Aorta (tissue), 5 donors: ENCODE data around the gene LRRC71. TPM values are rescaled to one million over a fixed set of nuclear protein-coding genes. Genes with fewer than 3 reads are reported as not detected.

ENCODE experiments used
- ATAC-seq: fragments of 200-7000 bp; cut with Tn5 transposase; one replicate; pipeline ENCODE4 v1.9.1; 2022; ENCODE audit warnings: moderate library complexity; ENCODE audit not compliant: low FRiP score
- DNase-seq, 2 donors: peaks; one replicate each; pipeline ENCODE4 v3.0.0-alpha.2; 2020
- H3K27ac ChIP-seq, 2 donors: one replicate each; pipeline ENCODE4 v1.5.1; 2013; ENCODE audit warnings: low read length in 2 of 2, mild to moderate bottlenecking in 2 of 2, moderate library complexity in 2 of 2, control low read depth in 1 of 2, inconsistent platforms in 1 of 2, low read depth in 1 of 2
- H3K27me3 ChIP-seq, 2 donors: one replicate each; pipeline ENCODE4 v1.6.1; 2013; ENCODE audit warnings: control low read depth in 1 of 2, low read length in 1 of 2, mild to moderate bottlenecking in 1 of 2, moderate library complexity in 1 of 2; ENCODE audit not compliant: insufficient read depth in 2 of 2, control insufficient read depth in 1 of 2
- H3K36me3 ChIP-seq, 2 donors: one replicate each; pipeline ENCODE4 v1.6.1; 2013; ENCODE audit warnings: control low read depth in 1 of 2, low read length in 1 of 2, mild to moderate bottlenecking in 1 of 2; ENCODE audit not compliant: insufficient read depth in 2 of 2, control insufficient read depth in 1 of 2
- H3K4me1 ChIP-seq, 2 donors: one replicate each; pipeline ENCODE4 v1.6.1; 2013; ENCODE audit warnings: low read length in 2 of 2, control low read depth in 1 of 2, mild to moderate bottlenecking in 1 of 2, moderate library complexity in 1 of 2; ENCODE audit not compliant: insufficient read depth in 2 of 2, control insufficient read depth in 1 of 2
- H3K4me3 ChIP-seq, 2 donors: one replicate each; pipeline ENCODE4 v1.5.1; 2013; ENCODE audit warnings: low read length in 2 of 2, control low read depth in 1 of 2, mild to moderate bottlenecking in 1 of 2
- H3K9me3 ChIP-seq: one replicate; pipeline ENCODE4 v1.6.1; 2013; ENCODE audit warnings: mild to moderate bottlenecking, low read length; ENCODE audit not compliant: control insufficient read depth
- WGBS, 2 donors: extraction: QIAGEN DNeasy Blood & Tissue Kit; methylation state at CpG; one replicate each; pipeline ENCODE4 v1.1.7; 2013; 5-methylcytosine and 5-hydroxymethylcytosine counted together
- intact Hi-C, 2 donors: fragments of 100-400 bp; cut with DNase I; formaldehyde crosslinking; loops; one replicate each; pipeline versions ENCODE4 v1.14.2 to v1.15.0; 2022
- polyA plus RNA-seq, 2 donors: library from polyadenylated mRNA; stranded (reverse); fragments of 200-250 nt; gene quantifications; one replicate each; pipeline ENCODE4 v1.2.3, GENCODE V29; 2013
- total RNA-seq, 2 donors: library from RNA; stranded (reverse); fragmentation: NEBNext Ultra II Directional; extraction: Animal tissue kit (Norgen Biotek cat#: 25700); gene quantifications; one replicate each; pipeline ENCODE4 v1.2.1, GENCODE V29; 2021
- donor health status: healthy with polysubstance abuse.
- donor health status: Bipolar disorder and iron deficiency.
- donor health status: DM: no; HTN: no; CAD: no.
- donor health status: DM: no; HTN: no; CAD: no.
- donor health status: DM: yes; HTN: yes; CAD: no.

The LRRC71 gene
- total and polyA plus RNA-seq, 4 donors = 0.42 to 2.4 (median 1.3) TPM; not detected in 1

DNA sequence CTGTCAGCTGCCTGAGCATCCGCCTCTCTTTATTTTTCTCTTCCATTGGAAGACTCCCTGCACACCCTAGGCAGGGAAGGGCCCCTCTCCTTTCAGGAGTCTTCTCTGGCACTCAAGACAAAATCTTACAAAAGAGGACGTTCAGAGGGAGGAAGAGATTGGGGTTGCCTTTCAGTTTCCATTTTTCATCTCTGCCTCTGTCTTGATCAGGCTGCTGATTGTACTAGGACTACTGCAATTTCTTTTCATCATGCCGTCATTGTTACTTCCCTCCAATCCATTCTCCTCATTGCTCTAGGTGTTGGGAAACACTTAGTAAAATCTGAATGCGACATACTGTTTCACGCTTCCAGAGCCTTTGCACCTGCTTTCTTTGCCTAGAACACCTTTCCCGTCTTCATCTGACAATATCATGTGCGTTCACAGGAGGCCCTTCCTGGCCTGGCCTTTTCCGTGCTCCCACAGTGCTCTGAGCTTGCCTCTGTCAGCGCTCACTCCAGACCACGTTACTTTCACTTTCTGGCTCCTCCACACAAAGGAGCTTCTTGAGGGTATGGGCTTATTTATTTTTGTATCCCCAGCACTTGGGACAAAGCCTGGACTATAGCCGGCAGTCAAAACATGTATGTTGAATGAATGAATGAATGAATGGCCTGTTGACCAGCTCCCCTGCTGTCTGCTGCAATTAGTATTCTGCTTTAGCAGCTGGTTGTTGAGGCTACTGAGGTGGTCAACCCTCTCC lies 10.9 kb downstream of the LRRC71 start:
- no peak for ATAC-seq
- WGBS, 2 donors = 51 to 56% methylated on average over 11 of the region's 11 CpGs
- H3K9me3 ChIP-seq = no peaks in the 10 kb centered on the region
- intact Hi-C loops = no loop called here
- H3K4me1 ChIP-seq = no peaks in the 10 kb centered on the region
- H3K36me3 ChIP-seq = no peaks in the 10 kb centered on the region
- DNase-seq = peak; percentile 32 to 44
- H3K4me3 ChIP-seq = no peak overlapping the region
- no peak overlapping the region for H3K27ac ChIP-seq
- H3K27me3 ChIP-seq = no peaks in the 10 kb centered on the region

DNA sequence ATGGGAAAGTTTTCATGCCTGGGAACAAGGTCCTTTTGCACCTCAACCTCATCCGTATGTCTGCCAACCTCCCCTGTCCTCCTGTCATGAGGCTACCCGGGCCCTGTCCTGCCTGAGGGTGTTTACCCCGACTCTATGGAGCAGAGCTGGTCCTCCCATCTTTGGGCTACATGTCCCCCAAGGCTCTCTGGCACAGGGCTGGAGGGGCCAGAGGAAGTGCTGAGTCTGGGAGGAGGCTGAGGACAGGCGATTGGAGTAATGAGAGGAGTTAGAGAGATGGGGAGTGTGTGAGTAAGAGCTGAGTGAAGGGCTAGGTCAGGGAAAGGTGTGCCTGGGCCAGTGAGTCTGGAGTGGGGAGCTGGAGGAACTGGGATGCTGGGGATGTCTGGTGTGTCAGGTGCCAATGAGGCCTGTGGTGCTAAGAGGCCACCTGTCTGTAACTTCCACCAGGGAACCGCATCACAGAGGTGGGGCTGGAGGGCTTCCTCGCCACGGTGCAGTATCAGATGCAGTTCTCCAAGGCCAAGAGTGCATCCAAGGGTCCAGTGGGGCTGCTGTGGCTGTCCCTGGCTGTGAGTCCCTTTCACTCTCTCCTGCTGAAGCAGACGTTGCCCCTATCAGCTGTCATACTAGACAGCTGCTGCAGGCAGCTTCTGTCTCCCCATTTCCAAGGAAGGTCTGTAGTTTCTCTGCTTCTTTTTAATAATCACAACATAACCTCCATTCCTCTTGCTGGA lies 11.7 kb downstream of the LRRC71 start:
- H3K36me3 ChIP-seq = no peaks in the 10 kb centered on the region
- no peak overlapping the region for H3K27ac ChIP-seq
- no peak for ATAC-seq
- intact Hi-C loops = no loop called here
- WGBS, 2 donors = 49 to 57% methylated on average over 8 of the region's 8 CpGs
- H3K4me3 ChIP-seq = no peak overlapping the region
- H3K27me3 ChIP-seq = no peaks in the 10 kb centered on the region
- H3K9me3 ChIP-seq = no peaks in the 10 kb centered on the region
- H3K4me1 ChIP-seq = no peaks in the 10 kb centered on the region
- peak; percentile 41 to 57 for DNase-seq

DNA sequence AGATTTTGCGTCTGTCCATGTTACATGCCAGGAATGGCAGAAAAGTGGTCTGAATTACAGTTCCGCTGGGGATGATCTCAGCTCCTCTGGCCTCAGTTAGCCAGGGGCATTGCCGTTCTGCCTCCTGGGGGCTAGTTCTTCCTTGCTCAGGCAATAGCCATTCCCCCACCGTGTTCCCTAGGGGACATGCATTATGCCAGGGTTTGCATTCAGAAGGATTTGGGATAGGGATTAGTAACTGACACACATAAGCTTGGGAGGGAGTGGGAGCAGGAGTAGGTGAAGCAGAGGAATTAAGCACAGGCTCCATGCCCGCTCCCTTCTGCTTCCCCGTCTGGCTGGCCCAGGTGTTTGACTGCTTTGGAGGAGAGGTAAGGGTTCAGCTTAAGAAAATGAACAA lies 12.7 kb downstream of the LRRC71 start:
- H3K27ac ChIP-seq = no peak overlapping the region
- intact Hi-C loops = no loop called here
- WGBS, 2 donors = 72% methylated on average over 6 of the region's 6 CpGs
- H3K9me3 ChIP-seq = no peaks in the 10 kb centered on the region
- H3K4me3 ChIP-seq = no peak overlapping the region
- no peaks in the 10 kb centered on the region for H3K27me3 ChIP-seq
- peak in 1 of 2 donors; percentile 49 for DNase-seq
- no peaks in the 10 kb centered on the region for H3K4me1 ChIP-seq
- H3K36me3 ChIP-seq = no peaks in the 10 kb centered on the region
- no peak for ATAC-seq

GRCh38 chr1:156935505-156936128 lies 15.2 kb downstream of the LRRC71 start:
- WGBS, 2 donors = 80 to 82% methylated on average over 17 of the region's 17 CpGs
- Histone ChIP-seq H3K9me3 (no peaks in the 10 kb centered on the region), H3K4me3 (no peak overlapping the region), H3K36me3 (no peaks in the 10 kb centered on the region), H3K27me3 (no peaks in the 10 kb centered on the region), H3K27ac (no peak overlapping the region), H3K4me1 (no peaks in the 10 kb centered on the region)
- no peak for ATAC-seq
- intact Hi-C loops = no loop called here
- DNase-seq = peak; percentile 15 to 55

DNA sequence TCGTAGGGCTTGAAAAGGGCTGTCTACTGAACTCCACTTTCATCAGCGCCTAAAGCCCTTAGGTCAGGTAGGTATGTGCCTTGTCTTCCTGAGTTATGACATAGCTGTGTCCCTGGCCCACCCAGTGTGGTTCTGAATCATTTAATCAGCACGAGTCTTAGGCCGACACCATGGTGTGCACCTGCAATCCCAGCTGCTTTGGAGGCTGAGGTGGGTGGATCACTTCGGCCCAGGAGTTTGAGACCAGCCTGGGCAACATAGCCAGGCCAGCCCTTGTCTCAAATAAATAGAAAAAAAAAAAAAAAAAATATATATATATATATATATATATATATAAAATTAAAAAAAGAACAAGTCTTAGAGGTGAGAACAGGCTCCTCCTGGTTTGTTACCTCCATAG lies 15.8 kb downstream of the LRRC71 start:
- peak; percentile 26 to 33 for DNase-seq
- Histone ChIP-seq H3K9me3 (no peaks in the 10 kb centered on the region), H3K27me3 (no peaks in the 10 kb centered on the region), H3K36me3 (no peaks in the 10 kb centered on the region), H3K4me3 (no peak overlapping the region), H3K27ac (no peak overlapping the region), H3K4me1 (no peaks in the 10 kb centered on the region)
- ATAC-seq = no peak
- intact Hi-C loops = no loop called here
- 91% methylated on average over 5 of the region's 5 CpGs for WGBS, 2 donors

DNA sequence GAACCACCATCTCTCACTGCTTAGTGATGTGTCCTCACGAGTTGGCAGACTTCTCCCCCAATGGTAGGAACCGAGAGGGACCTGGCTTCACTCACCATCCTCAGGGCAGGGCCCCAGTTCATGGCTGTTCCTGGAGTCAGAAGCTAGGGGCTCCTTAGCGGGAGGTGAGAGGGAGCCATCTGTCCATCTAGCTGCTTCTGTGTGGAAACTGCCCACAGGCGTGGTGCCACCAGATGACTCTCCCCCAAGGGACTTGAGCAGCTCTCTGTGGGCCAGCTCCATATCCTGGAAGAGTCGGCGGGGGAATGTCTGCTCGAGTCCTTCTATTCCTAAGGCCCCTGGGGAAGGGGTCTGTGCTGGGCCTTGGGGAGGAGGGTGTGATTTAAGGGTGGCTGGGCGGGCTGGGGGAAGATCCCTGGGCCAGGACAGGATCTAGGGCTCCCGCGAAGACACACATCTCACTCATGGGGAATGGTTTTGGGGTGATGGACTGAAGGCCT lies 16.3 kb downstream of the LRRC71 start:
- Histone ChIP-seq H3K27ac (no peak overlapping the region), H3K36me3 (no peaks in the 10 kb centered on the region), H3K27me3 (no peaks in the 10 kb centered on the region), H3K9me3 (no peaks in the 10 kb centered on the region), H3K4me1 (no peaks in the 10 kb centered on the region), H3K4me3 (no peak overlapping the region)
- intact Hi-C loops = no loop called here
- ATAC-seq (no peak), DNase-seq (peak; percentile 34 to 58)
- WGBS, 2 donors = 70 to 79% methylated on average over 10 of the region's 10 CpGs

DNA sequence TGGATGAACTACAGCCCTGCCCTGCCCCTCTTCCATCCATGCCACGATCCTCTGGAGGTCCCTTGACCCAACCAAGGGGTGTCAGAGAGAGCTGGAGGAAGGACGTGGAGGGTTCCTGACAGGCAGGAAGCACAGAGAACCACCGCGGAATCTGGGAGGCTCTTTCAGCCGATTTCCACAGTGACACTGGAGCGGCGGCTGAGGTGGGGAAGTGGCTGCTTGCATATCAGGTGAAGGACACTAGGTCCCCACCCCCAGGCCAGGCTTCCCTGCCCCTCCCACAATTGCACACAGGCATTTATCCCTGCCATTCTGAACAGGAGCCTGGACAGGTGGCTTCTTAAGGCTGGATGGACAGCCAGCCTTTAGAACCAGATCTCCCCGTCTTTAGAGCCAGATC lies 17.5 kb downstream of the LRRC71 start:
- DNase-seq (peak in 1 of 2 donors; percentile 76), ATAC-seq (no peak)
- peaks cover 0 to 1% of the 10 kb centered on the region in 2 donors for H3K36me3 ChIP-seq
- H3K4me3 ChIP-seq = no peak overlapping the region
- H3K4me1 ChIP-seq = no peaks in the 10 kb centered on the region
- H3K27ac ChIP-seq = no peak overlapping the region
- intact Hi-C loops = no loop called here
- WGBS, 2 donors = 83 to 87% methylated on average over 8 of the region's 8 CpGs
- H3K27me3 ChIP-seq = no peaks in the 10 kb centered on the region
- no peaks in the 10 kb centered on the region for H3K9me3 ChIP-seq

GRCh38 chr1:156938813-156939212 lies 18.4 kb downstream of the LRRC71 start:
- Histone ChIP-seq H3K36me3 (peaks cover 0 to 3% of the 10 kb centered on the region in 2 donors), H3K27me3 (no peaks in the 10 kb centered on the region), H3K9me3 (no peaks in the 10 kb centered on the region), H3K27ac (no peak overlapping the region), H3K4me1 (no peaks in the 10 kb centered on the region), H3K4me3 (no peak overlapping the region)
- DNase-seq (peak in 1 of 2 donors; percentile 51), ATAC-seq (no peak)
- whole genome bisulfite sequencing, 2 donors = 84 to 89% methylated on average over 7 of the region's 7 CpGs
- intact Hi-C loops = no loop called here
